Rectal smooth muscle tissue (tissue), 1 donor: ENCODE results near the gene SLC66A1.

Source experiments
- H3K27ac ChIP-seq: one replicate; pipeline ENCODE4 v1.7.0; 2013; ENCODE audit warnings: low read depth, low read length, inconsistent platforms
- H3K27me3 ChIP-seq: one replicate; pipeline ENCODE4 v1.7.0; 2013; ENCODE audit warnings: low read length; ENCODE audit not compliant: control insufficient read depth, insufficient read depth
- H3K36me3 ChIP-seq: one replicate; pipeline ENCODE4 v1.7.0; 2013; ENCODE audit warnings: low read length; ENCODE audit not compliant: control insufficient read depth, insufficient read depth
- H3K4me1 ChIP-seq: one replicate; pipeline ENCODE4 v1.7.0; 2013; ENCODE audit warnings: low read length; ENCODE audit not compliant: control insufficient read depth, insufficient read depth
- H3K4me3 ChIP-seq: one replicate; pipeline ENCODE4 v1.7.0; 2013; ENCODE audit warnings: low read length
- H3K9ac ChIP-seq: one replicate; pipeline ENCODE4 v1.7.0; 2013; ENCODE audit warnings: low read length

Gene SLC66A1

DNA sequence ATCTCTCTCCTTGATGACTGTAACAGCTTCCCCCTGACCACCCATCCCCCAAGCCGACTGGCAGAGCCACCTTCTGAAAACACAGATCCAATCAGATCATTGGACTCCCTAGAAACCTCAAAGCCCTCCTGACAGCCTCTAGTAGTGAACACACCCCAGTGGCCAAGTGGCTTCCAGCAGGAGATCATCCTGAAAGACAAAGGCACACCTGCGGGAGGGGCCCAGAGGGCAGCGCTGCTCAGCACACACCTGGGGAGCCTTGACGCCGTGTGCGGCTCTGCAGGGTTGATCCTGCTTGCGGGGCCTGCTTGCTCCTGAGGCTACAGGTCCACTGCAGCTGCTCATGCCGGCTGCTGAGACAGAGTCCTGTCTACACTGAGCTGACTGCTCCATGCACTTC, 41.5 kb downstream of the SLC66A1 start:
- H3K27me3 ChIP-seq: no peaks in the 10 kb centered on the region
- H3K4me1 ChIP-seq: peaks cover 13% of the 10 kb centered on the region
- H3K27ac ChIP-seq: peak overlapping the region; percentile 69
- H3K4me3 ChIP-seq: no peak overlapping the region
- H3K36me3 ChIP-seq: peaks cover 37% of the 10 kb centered on the region
- no peak overlapping the region for H3K9ac ChIP-seq

DNA sequence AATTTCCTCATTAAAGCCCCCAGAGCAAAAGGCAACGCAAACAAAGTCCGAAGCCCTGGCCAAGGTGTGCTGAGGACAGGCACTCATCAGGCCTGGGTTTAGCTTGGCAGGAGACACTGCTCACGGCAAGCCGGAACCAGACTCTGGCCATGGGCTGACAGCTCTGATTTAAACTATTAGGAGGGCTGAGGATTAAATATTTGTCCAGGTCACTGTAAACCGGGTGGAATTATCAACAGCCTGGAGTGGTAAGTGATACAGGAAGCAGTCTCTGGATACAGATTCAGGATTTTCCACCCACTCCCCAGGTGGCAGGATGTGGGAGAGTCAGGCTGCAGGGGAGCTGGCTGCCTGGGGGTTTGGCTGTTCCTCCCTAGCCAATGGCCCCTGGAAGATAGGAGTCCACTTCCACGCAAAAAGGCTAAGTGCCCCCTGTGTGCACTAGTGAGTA, 42.4 kb downstream of the SLC66A1 start:
- Histone ChIP-seq H3K27me3 (no peaks in the 10 kb centered on the region), H3K9ac (no peak overlapping the region), H3K4me3 (no peak overlapping the region), H3K4me1 (peaks cover 13% of the 10 kb centered on the region), H3K27ac (no peak overlapping the region), H3K36me3 (peaks cover 34% of the 10 kb centered on the region)

DNA sequence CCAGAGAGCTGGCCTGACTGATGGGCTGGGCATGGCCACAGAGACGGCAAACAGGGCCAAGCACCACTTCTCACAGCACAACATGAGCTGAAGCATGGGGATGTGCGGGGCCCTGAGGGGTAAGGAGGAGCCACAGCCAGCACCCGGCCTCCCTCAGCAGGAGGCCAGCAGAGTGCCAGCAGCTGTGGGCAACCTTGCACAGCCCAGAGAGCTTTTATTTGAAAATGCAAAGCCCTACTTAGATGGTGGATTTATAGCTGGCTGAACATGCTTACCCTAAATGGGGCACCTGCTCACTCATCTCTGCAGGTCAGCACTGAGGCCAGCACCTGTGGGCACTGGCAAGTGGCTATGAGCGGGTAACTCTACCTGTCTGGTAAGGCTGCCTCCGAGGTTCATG, 44.1 kb downstream of the SLC66A1 start:
- H3K9ac ChIP-seq: no peak overlapping the region
- H3K4me3 ChIP-seq: no peak overlapping the region
- no peaks in the 10 kb centered on the region for H3K27me3 ChIP-seq
- H3K4me1 ChIP-seq: peaks cover 12% of the 10 kb centered on the region
- H3K36me3 ChIP-seq: peaks cover 30% of the 10 kb centered on the region
- H3K27ac ChIP-seq: no peak overlapping the region

DNA sequence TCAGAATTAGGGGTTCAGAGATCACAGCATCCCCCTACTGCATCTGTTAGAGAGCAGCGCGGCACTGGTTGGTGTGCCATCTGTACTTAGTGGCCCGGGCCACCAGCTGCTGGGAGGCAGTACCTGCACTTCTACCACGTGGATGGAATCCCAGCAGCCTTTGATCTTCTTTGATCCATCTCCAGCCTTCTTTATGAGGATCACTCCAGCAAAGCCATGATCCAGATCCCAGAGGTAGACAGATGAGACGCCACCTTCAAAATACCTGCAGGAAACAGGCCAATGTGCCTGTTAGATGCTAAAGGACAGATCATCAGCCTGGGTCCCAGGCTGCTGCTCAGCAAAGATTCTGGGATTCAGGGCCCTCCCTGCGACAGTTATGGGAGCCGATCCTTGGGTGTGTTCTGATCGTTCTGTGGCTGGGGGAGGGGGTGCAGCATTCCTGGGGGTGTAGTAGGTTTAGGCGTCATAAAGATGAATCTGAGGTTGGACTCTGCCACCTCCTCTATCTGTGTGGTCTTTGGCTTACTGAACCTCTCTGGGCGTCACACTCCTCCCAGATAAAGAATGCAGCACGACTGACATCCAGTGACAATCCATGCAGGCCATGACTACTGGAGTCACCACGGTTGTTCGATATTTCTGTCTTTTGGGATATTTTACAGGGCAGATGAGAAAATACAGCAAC, 45.3 kb downstream of the SLC66A1 start:
- H3K9ac ChIP-seq: no peak overlapping the region
- no peaks in the 10 kb centered on the region for H3K27me3 ChIP-seq
- no peak overlapping the region for H3K27ac ChIP-seq
- H3K4me1 ChIP-seq: peaks cover 2% of the 10 kb centered on the region
- peaks cover 30% of the 10 kb centered on the region for H3K36me3 ChIP-seq
- no peak overlapping the region for H3K4me3 ChIP-seq

DNA sequence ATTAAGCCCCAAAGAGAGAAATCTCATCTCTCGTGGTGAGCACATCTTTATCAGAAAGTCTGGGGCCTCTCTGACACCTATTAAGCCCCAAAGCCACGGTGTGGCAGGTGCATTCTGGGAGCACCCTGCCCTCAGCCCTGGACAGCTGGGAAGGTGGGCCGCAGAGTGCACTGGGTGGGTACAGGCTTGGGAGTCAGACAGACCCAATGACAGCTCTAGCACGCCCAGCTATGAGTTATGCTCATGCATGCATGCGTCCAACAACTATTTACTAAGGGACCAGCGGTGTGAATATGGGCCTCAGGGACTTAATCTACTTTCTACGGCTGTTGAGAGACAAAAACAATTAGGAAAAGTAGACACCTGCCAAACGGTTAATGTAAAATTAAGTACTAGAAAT, 46.6 kb downstream of the SLC66A1 start:
- peaks cover 25% of the 10 kb centered on the region for H3K36me3 ChIP-seq

DNA sequence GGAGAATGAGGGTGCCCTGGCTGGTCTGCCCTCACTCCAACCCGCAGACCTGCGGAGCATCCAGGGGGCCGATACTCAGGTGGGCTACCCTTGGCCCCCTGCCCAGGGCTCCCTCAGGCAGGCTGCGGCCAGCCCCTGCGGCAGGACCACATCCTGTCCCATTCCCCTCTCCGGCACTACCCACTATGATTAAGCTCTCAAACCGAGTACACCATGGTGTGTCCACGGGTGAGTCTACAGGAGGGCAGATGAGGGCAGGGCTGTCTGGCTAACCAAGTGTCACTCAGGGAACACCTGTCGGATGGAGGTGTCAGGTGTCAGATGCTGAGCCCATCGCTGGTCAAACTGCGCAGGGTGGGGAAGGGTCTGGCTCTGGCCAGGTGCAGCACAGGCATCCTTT, 47.2 kb downstream of the SLC66A1 start:
- Histone ChIP-seq H3K27ac (no peak overlapping the region), H3K27me3 (no peaks in the 10 kb centered on the region), H3K9ac (no peak overlapping the region)

More for the DNA sequence above, 46.6 kb downstream of the SLC66A1 start:
- Histone ChIP-seq H3K27me3 (no peaks in the 10 kb centered on the region), H3K4me3 (no peak overlapping the region), H3K9ac (no peak overlapping the region), H3K4me1 (no peaks in the 10 kb centered on the region), H3K27ac (no peak overlapping the region)

DNA sequence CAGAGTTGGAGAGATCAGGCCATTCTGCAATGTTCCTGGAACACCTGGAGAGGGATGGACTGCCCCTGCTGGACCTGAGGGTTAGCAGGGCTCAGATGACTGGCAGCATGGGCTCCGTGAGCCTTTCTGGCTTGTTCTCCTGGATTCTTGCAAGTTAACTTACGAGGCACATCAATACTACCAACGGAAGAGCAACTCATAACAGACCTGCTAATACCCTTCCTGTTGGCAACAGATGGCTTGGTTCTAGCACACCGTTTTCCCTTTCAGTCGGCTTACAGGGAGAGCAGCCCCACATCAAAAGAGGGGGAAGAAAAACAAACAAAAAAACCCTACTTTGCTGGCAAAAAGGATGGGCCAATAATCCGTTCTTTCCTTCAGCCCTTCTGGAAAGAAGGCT, 47.9 kb downstream of the SLC66A1 start:
- no peaks in the 10 kb centered on the region for H3K4me1 ChIP-seq
- no peak overlapping the region for H3K4me3 ChIP-seq
- H3K27ac ChIP-seq: no peak overlapping the region
- peaks cover 13% of the 10 kb centered on the region for H3K36me3 ChIP-seq
- H3K9ac ChIP-seq: no peak overlapping the region
- H3K27me3 ChIP-seq: no peaks in the 10 kb centered on the region

More for the DNA sequence above, 47.2 kb downstream of the SLC66A1 start:
- Histone ChIP-seq H3K36me3 (peaks cover 20% of the 10 kb centered on the region), H3K4me1 (no peaks in the 10 kb centered on the region), H3K4me3 (no peak overlapping the region)

DNA sequence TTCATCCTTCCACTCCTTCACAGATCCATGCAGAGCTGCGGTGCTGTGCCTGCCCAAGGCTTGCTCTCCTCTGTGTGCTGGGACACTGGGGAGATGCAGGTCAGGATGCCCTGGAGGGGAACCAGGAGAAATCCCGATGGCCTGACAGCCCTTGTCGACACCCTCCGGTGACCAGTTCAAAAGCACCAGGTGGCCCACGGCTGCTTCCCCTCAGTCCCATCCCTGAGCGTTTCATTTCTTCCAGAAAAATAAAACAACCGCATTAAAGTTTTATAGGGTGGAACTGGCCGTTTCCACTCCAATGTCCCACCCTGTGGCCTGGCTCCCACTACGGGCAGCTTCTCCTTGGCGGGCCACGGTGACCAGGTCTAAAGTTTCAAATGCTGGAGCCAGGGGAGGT, 48.3 kb downstream of the SLC66A1 start:
- H3K36me3 ChIP-seq: peaks cover 13% of the 10 kb centered on the region
- no peak overlapping the region for H3K9ac ChIP-seq
- no peak overlapping the region for H3K4me3 ChIP-seq
- no peaks in the 10 kb centered on the region for H3K27me3 ChIP-seq
- no peaks in the 10 kb centered on the region for H3K4me1 ChIP-seq
- H3K27ac ChIP-seq: no peak overlapping the region

DNA sequence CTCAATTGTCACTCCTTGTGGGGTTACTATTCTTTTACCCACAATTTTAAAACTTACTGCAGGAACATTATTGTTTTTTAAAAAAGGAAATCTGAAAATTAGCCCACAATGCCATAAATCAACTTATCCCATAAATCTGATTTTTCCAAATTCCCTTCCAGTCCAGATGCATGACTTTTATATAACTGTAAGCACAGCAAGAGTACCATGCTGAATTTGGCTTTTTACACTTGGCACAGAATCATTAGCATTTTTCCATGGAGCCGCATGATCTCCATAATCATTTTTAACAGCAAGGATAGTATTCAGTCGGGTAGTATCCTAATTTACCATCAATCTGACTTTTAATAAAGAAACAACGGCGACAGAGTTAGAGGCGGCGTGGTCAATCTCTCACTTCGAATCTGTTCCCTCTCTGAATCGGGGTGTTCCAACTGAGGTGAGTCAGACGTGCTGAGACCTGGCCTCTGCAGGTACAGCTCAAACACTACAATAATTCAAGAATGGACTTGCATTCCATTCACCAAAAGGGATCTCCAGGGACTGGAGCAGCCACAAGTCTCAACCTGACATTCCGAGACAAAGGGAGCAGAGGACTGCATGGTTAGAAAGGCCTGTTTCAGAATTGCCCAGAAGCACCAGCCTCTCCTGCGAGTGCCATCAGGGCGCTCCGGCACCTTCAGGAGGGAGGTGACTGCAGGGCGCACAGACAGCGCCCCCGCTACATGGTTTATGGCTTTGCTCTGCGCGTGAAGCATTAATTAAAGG, 48.9 kb downstream of the SLC66A1 start:
- no peaks in the 10 kb centered on the region for H3K4me1 ChIP-seq
- no peak overlapping the region for H3K9ac ChIP-seq
- H3K27ac ChIP-seq: no peak overlapping the region
- H3K36me3 ChIP-seq: peaks cover 7% of the 10 kb centered on the region
- no peaks in the 10 kb centered on the region for H3K27me3 ChIP-seq
- no peak overlapping the region for H3K4me3 ChIP-seq

DNA sequence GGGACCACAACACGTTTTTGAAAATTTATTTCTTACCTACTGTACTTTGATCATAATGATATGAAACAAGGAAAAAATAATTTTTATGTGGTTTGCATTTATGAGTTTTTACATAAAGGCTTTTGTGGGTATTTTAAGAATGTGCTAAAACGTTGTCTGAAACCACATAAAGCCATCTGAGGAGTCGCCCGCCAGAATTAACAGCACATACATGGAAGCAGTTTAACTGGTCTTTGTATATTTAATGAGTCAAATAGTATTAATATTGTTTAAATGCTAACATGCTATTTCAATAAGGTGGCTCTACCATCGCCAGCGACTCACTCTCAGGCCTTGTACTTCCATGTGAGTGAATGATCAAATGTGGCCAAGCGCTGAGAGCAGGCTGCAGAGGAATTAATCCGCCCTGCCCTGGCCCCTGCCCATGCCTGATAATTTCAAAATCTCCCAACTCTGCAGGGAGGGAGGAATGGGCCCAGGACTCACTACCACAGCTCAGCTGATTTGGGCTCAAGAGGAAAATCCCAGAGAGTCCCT, 49.6 kb downstream of the SLC66A1 start:
- no peak overlapping the region for H3K4me3 ChIP-seq
- no peaks in the 10 kb centered on the region for H3K27me3 ChIP-seq
- H3K9ac ChIP-seq: no peak overlapping the region
- H3K36me3 ChIP-seq: peaks cover under 1% of the 10 kb centered on the region
- H3K27ac ChIP-seq: no peak overlapping the region
- H3K4me1 ChIP-seq: no peaks in the 10 kb centered on the region

DNA sequence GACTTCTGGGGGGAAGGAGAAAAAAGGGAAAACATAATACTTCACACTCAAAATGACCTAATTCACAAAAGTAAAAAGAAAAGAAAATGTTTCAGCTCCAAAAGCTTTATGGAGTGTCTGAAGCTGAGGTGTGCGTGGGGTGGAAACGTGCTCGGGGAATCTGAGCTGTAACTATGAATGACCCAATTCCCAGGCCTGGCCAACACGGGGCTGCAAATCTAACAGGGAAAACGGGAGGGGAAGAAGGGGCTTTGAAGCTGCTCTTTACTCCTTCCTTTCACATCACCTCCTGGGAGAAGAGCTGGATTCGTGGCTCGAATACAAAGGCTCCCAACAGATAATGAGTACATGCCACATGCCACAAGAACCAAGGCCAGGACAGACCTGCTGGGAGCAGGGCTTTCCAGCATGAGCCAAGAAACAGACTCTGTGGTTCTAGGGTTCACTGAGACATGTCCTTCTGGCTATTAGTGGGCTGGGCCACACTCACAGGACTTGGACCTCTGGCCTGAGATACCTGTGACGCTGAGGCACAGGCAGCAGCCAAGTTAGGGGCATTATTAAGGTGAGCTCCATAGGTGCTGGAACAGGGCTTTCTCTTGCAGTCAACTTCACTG, 51.5 kb downstream of the SLC66A1 start:
- H3K27ac ChIP-seq: no peak overlapping the region
- no peaks in the 10 kb centered on the region for H3K4me1 ChIP-seq
- no peaks in the 10 kb centered on the region for H3K36me3 ChIP-seq

DNA sequence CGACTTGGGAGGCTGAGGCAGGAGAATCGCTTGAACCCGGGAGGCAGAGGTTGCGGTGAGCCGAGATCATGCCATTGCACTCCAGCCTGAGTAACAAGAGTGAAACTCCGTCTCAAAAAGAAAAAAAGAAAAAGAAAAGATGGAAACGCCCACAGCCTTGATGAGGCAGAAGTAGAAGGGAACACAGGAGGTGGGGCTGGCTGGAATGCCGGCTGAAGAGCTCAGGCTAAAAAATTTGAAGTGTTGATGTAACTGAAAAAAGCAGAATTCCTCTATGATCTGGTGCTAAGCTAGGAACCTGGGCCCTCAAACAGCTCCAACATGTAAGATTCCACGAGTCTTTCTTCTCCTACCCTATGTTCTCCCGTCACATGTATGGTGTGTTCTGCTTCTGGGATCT, 53.6 kb downstream of the SLC66A1 start:
- H3K27me3 ChIP-seq: no peaks in the 10 kb centered on the region
- H3K4me3 ChIP-seq: no peak overlapping the region
- H3K4me1 ChIP-seq: no peaks in the 10 kb centered on the region
- H3K9ac ChIP-seq: no peak overlapping the region
- no peak overlapping the region for H3K27ac ChIP-seq
- H3K36me3 ChIP-seq: no peaks in the 10 kb centered on the region

More for the DNA sequence above, 51.5 kb downstream of the SLC66A1 start:
- H3K9ac ChIP-seq: no peak overlapping the region
- H3K4me3 ChIP-seq: no peak overlapping the region
- H3K27me3 ChIP-seq: no peaks in the 10 kb centered on the region
